H1 (cell line): Measurements from ENCODE around the gene SS18. TPM values are rescaled to one million over a fixed set of nuclear protein-coding genes. Genes with fewer than 3 reads are reported as not detected.

ENCODE experiments used
- CTCF ChIA-PET: fragments of 300-600 bp; sonication (Branson Sonifier 250); formaldehyde crosslinking; loops from one replicate; lab custom pipeline; 2021; ENCODE audit not compliant: partially characterized antibody; lab: Charles Lee
- POLR2A ChIA-PET: fragments of 300-600 bp; sonication (Branson Sonifier 250); formaldehyde crosslinking; loops from one replicate; lab custom pipeline; 2021; ENCODE audit warnings: inconsistent platforms; ENCODE audit not compliant: partially characterized antibody; lab: Charles Lee
- DNase-seq, 2 experiments: peaks; one replicate each; pipeline versions ENCODE4 v3.0.0 to v3.0.0-alpha.2; 2010 to 2022; ENCODE audit warnings: low spot score in 2 of 2, low read depth in 1 of 2, mixed read lengths in 1 of 2
- FAIRE-seq: peaks from 2 replicates; lab custom pipeline; 2011; peaks lifted over from hg19 to GRCh38; lab: Jason Lieb, UNC
- H2AFZ ChIP-seq: 2 replicates; pipeline ENCODE4 v1.8.1; 2012; ENCODE audit warnings: low read length, inconsistent platforms
- H2AK5ac ChIP-seq: 2 replicates; pipeline ENCODE4 v1.6.1; 2013; ENCODE audit warnings: low read depth, low read length
- H2BK120ac ChIP-seq: replicated peaks from 2 replicates; pipeline ENCODE3; 2013; ENCODE audit warnings: low read depth, low read length, inconsistent platforms
- H2BK12ac ChIP-seq: 2 replicates; pipeline ENCODE4 v1.6.1; 2013; ENCODE audit warnings: low read depth, low read length
- H2BK15ac ChIP-seq: 2 replicates; pipeline ENCODE4 v1.6.1; 2013; ENCODE audit warnings: low read length
- H2BK20ac ChIP-seq: 2 replicates; pipeline ENCODE4 v1.6.1; 2013; ENCODE audit warnings: low read length
- H2BK5ac ChIP-seq: 2 replicates; pipeline ENCODE4 v1.6.1; 2013; ENCODE audit warnings: low read depth, low read length
- H3K14ac ChIP-seq: 2 replicates; pipeline ENCODE4 v1.6.1; 2013; ENCODE audit warnings: inconsistent platforms; ENCODE audit not compliant: insufficient read length
- H3K18ac ChIP-seq: 2 replicates; pipeline ENCODE4 v1.6.1; 2013; ENCODE audit warnings: low read length; ENCODE audit errors: extremely low read depth
- H3K23ac ChIP-seq: 2 replicates; pipeline ENCODE4 v1.6.1; 2013; ENCODE audit warnings: inconsistent platforms; ENCODE audit not compliant: insufficient read length
- H3K23me2 ChIP-seq: 2 replicates; pipeline ENCODE4 v1.6.1; 2013; ENCODE audit warnings: low read depth, low read length
- H3K27ac ChIP-seq: 2 replicates; pipeline ENCODE4 v1.6.1; 2011; ENCODE audit warnings: low read depth, low read length, inconsistent platforms
- H3K27me3 ChIP-seq, 4 experiments: replicated peaks in 1 of 4; 1 replicate in 1 of 4; 2 replicates in 3 of 4; pipeline versions ENCODE4 v1.6.1 to v1.8.1; 2011 to 2013; ENCODE audit warnings: low read length in 3 of 4, mild to moderate bottlenecking in 3 of 4, inconsistent platforms in 2 of 4, mixed read lengths in 2 of 4, moderate library complexity in 1 of 4; ENCODE audit not compliant: control insufficient read depth in 3 of 4, insufficient read depth in 3 of 4; ENCODE audit errors: extremely low read depth in 1 of 4
- H3K36me3 ChIP-seq, 4 experiments: 2 replicates each; pipeline versions ENCODE4 v1.6.1 to v1.8.1; 2011 to 2013; ENCODE audit warnings: mild to moderate bottlenecking in 4 of 4, low read length in 3 of 4, moderate library complexity in 2 of 4, control low read depth in 1 of 4, inconsistent platforms in 1 of 4; ENCODE audit not compliant: insufficient read depth in 4 of 4, control insufficient read depth in 2 of 4
- H3K4ac ChIP-seq: replicated peaks from 2 replicates; pipeline ENCODE3; 2013; ENCODE audit warnings: low read length, low read depth, mixed read lengths, inconsistent platforms; ENCODE audit not compliant: insufficient read length
- H3K4me1 ChIP-seq, 4 experiments: replicated peaks in 1 of 4; 1 replicate in 1 of 4; 2 replicates in 3 of 4; pipeline versions ENCODE4 v1.6.1 to v1.8.1; 2011 to 2013; ENCODE audit warnings: low read length in 3 of 4, inconsistent platforms in 2 of 4, mixed read lengths in 1 of 4; ENCODE audit not compliant: insufficient read depth in 4 of 4, control insufficient read depth in 3 of 4
- H3K4me2 ChIP-seq, 2 experiments: 2 replicates each; pipeline versions ENCODE4 v1.6.1 to v1.8.1; 2011 to 2013; ENCODE audit warnings: low read depth in 2 of 2, low read length in 2 of 2, control low read depth in 1 of 2, inconsistent platforms in 1 of 2, mild to moderate bottlenecking in 1 of 2; ENCODE audit not compliant: insufficient read depth in 1 of 2
- H3K4me3 ChIP-seq, 4 experiments: fragments of 200-600, 300-600 bp in 1 of 4; sonication (generic), shearing (Covaris generic), sonication (Bioruptor Twin) in 1 of 4; 2 replicates each; pipeline versions ENCODE4 v1.5.1 to v1.8.1; 2011 to 2016; ENCODE audit warnings: low read length in 4 of 4, low read depth in 3 of 4, control low read depth in 2 of 4, inconsistent platforms in 2 of 4, mild to moderate bottlenecking in 2 of 4, mixed read lengths in 1 of 4, moderate library complexity in 1 of 4; ENCODE audit not compliant: insufficient read depth in 2 of 4; ENCODE audit errors: extremely low read depth in 1 of 4
- H3K56ac ChIP-seq: replicated peaks from 2 replicates; pipeline ENCODE3; 2013; ENCODE audit warnings: low read depth, mild to moderate bottlenecking, mixed read lengths, low read length, inconsistent platforms; ENCODE audit not compliant: insufficient read length
- H3K79me1 ChIP-seq: 2 replicates; pipeline ENCODE4 v1.6.1; 2013; ENCODE audit warnings: low read depth, low read length, control low read depth
- H3K79me2 ChIP-seq, 2 experiments: 2 replicates each; pipeline versions ENCODE4 v1.6.1 to v1.8.1; 2012 to 2013; ENCODE audit warnings: low read length in 2 of 2, mild to moderate bottlenecking in 2 of 2, inconsistent platforms in 1 of 2; ENCODE audit not compliant: insufficient read depth in 2 of 2, control insufficient read depth in 1 of 2
- H3K9ac ChIP-seq, 4 experiments: replicated peaks in 1 of 4; 1 replicate in 1 of 4; 2 replicates in 3 of 4; pipeline versions ENCODE4 v1.6.1 to v1.8.1; 2011 to 2013; ENCODE audit warnings: low read depth in 3 of 4, low read length in 3 of 4, control low read depth in 2 of 4, mild to moderate bottlenecking in 2 of 4, moderate library complexity in 2 of 4, inconsistent platforms in 1 of 4; ENCODE audit errors: extremely low read depth in 1 of 4
- H3K9me3 ChIP-seq, 2 experiments: 2 replicates each; pipeline versions ENCODE4 v1.6.1 to v1.8.1; 2012 to 2013; ENCODE audit warnings: mild to moderate bottlenecking in 2 of 2, moderate library complexity in 2 of 2, control low read depth in 1 of 2, inconsistent platforms in 1 of 2, low read depth in 1 of 2, low read length in 1 of 2, mixed read lengths in 1 of 2; ENCODE audit not compliant: insufficient read depth in 2 of 2
- H4K20me1 ChIP-seq, 2 experiments: replicated peaks in 1 of 2; 2 replicates each; pipeline versions ENCODE3 to v1.8.1; 2011 to 2013; ENCODE audit warnings: inconsistent platforms in 2 of 2, low read length in 2 of 2, mild to moderate bottlenecking in 1 of 2; ENCODE audit not compliant: insufficient read depth in 2 of 2, control insufficient read depth in 1 of 2
- H4K5ac ChIP-seq: 2 replicates; pipeline ENCODE4 v1.6.1; 2013; ENCODE audit warnings: low read length, low read depth, mixed read lengths, inconsistent platforms; ENCODE audit not compliant: insufficient read length
- H4K8ac ChIP-seq: 2 replicates; pipeline ENCODE4 v1.8.0; 2013; ENCODE audit warnings: mild to moderate bottlenecking, moderate library complexity, low read length, inconsistent platforms; ENCODE audit not compliant: insufficient read depth; ENCODE audit errors: extremely low read depth
- H4K91ac ChIP-seq: replicated peaks from 2 replicates; pipeline ENCODE3; 2013; ENCODE audit warnings: low read length, mixed read lengths, inconsistent platforms; ENCODE audit not compliant: insufficient read length
- KDM4A ChIP-seq: IDR thresholded peaks from one replicate; pipeline ENCODE4 v1.7.1; 2012; ENCODE audit warnings: low read depth, mild to moderate bottlenecking, moderate library complexity, low read length, inconsistent platforms; ENCODE audit not compliant: severe bottlenecking
- RAD21 ChIP-seq, 2 experiments: IDR thresholded peaks in 1 of 2; conservative IDR thresholded peaks in 1 of 2; 2 replicates each; pipeline ENCODE4 v1.6.1; 2011; ENCODE audit warnings: low read depth in 2 of 2, low read length in 2 of 2, improper control_type of control experiment in 1 of 2, inconsistent platforms in 1 of 2, mild to moderate bottlenecking in 1 of 2, moderate library complexity in 1 of 2
- WGBS, 2 experiments: shearing (Covaris generic) in 1 of 2; methylation state at CpG; one replicate each; pipeline versions ENCODE4 v1.1.6 to v1.1.7; 2013 to 2015; ENCODE audit warnings: low lambda C conversion rate in 2 of 2, mixed read lengths in 2 of 2, inconsistent platforms in 1 of 2, low coverage in 1 of 2, missing lambda C conversion rate in 1 of 2; ENCODE audit not compliant: insufficient replicate concordance in 2 of 2, insufficient coverage in 1 of 2, insufficient read length in 1 of 2; ENCODE audit errors: extremely low coverage in 1 of 2, missing lambda C conversion rate in 1 of 2; 5-methylcytosine and 5-hydroxymethylcytosine counted together
- polyA plus RNA-seq, 7 experiments: library from polyadenylated mRNA; depleted of rRNA in 3 of 7; stranded (reverse) in 5 of 7; unstranded in 2 of 7; fragments of >200 nt in 5 of 7; fragments of 200-250 nt in 2 of 7; gene quantifications; 1 replicate in 5 of 7; 2 replicates in 1 of 7; 4 replicates in 1 of 7; pipeline versions ENCODE4 v1.2.1 to v1.2.3, GENCODE V29; 2011 to 2013; ENCODE audit warnings: missing spikeins in 2 of 7, mixed read lengths in 2 of 7
- total RNA-seq: library from RNA; stranded (reverse); fragmentation: NEBNext Ultra II Directional; extraction: Animal tissue kit (Norgen Biotek cat#: 25700); gene quantifications from 2 replicates; pipeline ENCODE4 v1.2.1, GENCODE V29; 2021
- TF ChIP-seq, protein P1 (sequence below), 3 experiments: IDR thresholded peaks; 1 replicate in 2 of 3; 2 replicates in 1 of 3; pipeline versions ENCODE4 v1.5.1 to v1.6.1; 2011; ENCODE audit warnings: low read length in 3 of 3, mild to moderate bottlenecking in 3 of 3, inconsistent platforms in 2 of 3, low read depth in 1 of 3, moderate library complexity in 1 of 3; ENCODE audit not compliant: insufficient read depth in 1 of 3; ENCODE audit errors: control extremely low read depth in 1 of 3

Gene SS18
- total and polyA plus RNA-seq, 2 of the 8 experiments (the other 6 are each of a cell fraction or from before 2014, with no cell fraction given) = 83.5 to 106 TPM

DNA sequence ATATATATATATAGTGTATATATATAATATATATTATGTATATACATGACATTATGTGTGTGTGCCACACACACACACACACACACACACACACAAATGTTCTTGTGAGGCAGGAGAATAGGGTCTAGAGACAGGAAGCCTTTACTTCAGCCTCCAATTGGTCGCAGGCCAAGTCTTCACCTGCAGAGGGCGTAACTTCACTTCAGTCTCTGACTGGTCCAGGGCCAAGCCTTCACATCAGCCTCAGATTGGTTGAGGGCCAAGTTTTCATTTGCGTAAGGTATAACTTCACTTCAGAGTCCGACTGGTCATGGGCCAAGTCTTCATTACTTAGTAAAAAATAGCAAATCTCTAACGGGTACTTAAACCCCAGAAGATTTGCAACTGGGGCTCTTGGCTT lies 13.2 kb upstream of the SS18 start:
- no peak overlapping the region for H3K4me2 ChIP-seq
- TF ChIP-seq RAD21 (IDR thresholded peaks at IDR 0.05 in 1 of 2, conservative IDR thresholded peaks at IDR 0.05 in 1 of 2; ENCODE audit: low read depth in 2 of 2, low read length in 2 of 2) (peak; percentile 78 to 80), KDM4A (no peak)
- TF ChIP-seq, protein P1, sequence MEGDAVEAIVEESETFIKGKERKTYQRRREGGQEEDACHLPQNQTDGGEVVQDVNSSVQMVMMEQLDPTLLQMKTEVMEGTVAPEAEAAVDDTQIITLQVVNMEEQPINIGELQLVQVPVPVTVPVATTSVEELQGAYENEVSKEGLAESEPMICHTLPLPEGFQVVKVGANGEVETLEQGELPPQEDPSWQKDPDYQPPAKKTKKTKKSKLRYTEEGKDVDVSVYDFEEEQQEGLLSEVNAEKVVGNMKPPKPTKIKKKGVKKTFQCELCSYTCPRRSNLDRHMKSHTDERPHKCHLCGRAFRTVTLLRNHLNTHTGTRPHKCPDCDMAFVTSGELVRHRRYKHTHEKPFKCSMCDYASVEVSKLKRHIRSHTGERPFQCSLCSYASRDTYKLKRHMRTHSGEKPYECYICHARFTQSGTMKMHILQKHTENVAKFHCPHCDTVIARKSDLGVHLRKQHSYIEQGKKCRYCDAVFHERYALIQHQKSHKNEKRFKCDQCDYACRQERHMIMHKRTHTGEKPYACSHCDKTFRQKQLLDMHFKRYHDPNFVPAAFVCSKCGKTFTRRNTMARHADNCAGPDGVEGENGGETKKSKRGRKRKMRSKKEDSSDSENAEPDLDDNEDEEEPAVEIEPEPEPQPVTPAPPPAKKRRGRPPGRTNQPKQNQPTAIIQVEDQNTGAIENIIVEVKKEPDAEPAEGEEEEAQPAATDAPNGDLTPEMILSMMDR (IDR thresholded peaks at IDR 0.05; ENCODE audit: control extremely low read depth in 1 of 3, insufficient read depth in 1 of 3, low read depth in 1 of 3, low read length in 3 of 3) = peak; percentile 66 to 91 (median 85)
- TF ChIP-seq, all 59 proteins: peak for 2
- no peaks in the 10 kb centered on the region for H3K79me1 ChIP-seq
- H3K14ac ChIP-seq = no peak overlapping the region
- H2BK5ac ChIP-seq = no peak overlapping the region
- no peaks in the 10 kb centered on the region for H3K23me2 ChIP-seq
- no peaks in the 10 kb centered on the region for H3K4me1 ChIP-seq
- H2BK15ac ChIP-seq = no peak overlapping the region
- H4K8ac ChIP-seq = no peak overlapping the region
- no peak overlapping the region for H3K56ac ChIP-seq
- peak in 1 of 2 experiments; percentile 84 for DNase-seq
- H3K9ac ChIP-seq = no peak overlapping the region
- H2BK12ac ChIP-seq = no peak overlapping the region
- H3K23ac ChIP-seq = no peak overlapping the region
- POLR2A ChIA-PET = interaction anchor here (0.7 kb wide), 1 partner anchor 442 kb away, joined by 3 read pairs; no protein-coding TSS in a partner anchor
- no peak overlapping the region for H3K4ac ChIP-seq
- no peak overlapping the region for H4K91ac ChIP-seq
- H2AFZ ChIP-seq = no peak overlapping the region
- no peak overlapping the region for H3K27ac ChIP-seq
- FAIRE-seq = peak; percentile 81
- no peak overlapping the region for H3K4me3 ChIP-seq
- H2BK20ac ChIP-seq = no peak overlapping the region
- no peaks in the 10 kb centered on the region for H3K36me3 ChIP-seq
- H3K79me2 ChIP-seq = no peaks in the 10 kb centered on the region
- H3K18ac ChIP-seq = no peak overlapping the region
- H4K5ac ChIP-seq = no peak overlapping the region
- H3K9me3 ChIP-seq = no peaks in the 10 kb centered on the region
- no peak overlapping the region for H2BK120ac ChIP-seq
- CTCF ChIA-PET = interaction anchor here (0.6 to 2.1 kb wide), 12 partner anchors 8 to 1029 kb away, joined by 3 to 9 read pairs (median 3); no protein-coding TSS in a partner anchor
- no peaks in the 10 kb centered on the region for H4K20me1 ChIP-seq
- no peak overlapping the region for H2AK5ac ChIP-seq
- WGBS, 2 experiments = 55% methylated on average over 5 of the region's 5 CpGs; no CpG with 5 or more reads in 1 of the 2 experiments
- H3K27me3 ChIP-seq = no peaks in the 10 kb centered on the region
